H9 (cell line): ENCODE data around the gene ATG7. TPM values are rescaled to one million over a fixed set of nuclear protein-coding genes. Genes with fewer than 3 reads are reported as not detected.

Experiments
- DNase-seq: peaks from one replicate; pipeline ENCODE4 v3.0.0-alpha.2; 2017
- H2AFZ ChIP-seq: one replicate; pipeline ENCODE4 v1.6.1; 2013; ENCODE audit warnings: mild to moderate bottlenecking, low read length, control low read depth, moderate library complexity
- H2AK5ac ChIP-seq: 2 replicates; pipeline ENCODE4 v1.6.1; 2013; ENCODE audit warnings: low read length, control low read depth, mixed read lengths; ENCODE audit not compliant: insufficient read length
- H2BK120ac ChIP-seq: one replicate; pipeline ENCODE4 v1.6.1; 2013; ENCODE audit warnings: low read depth, mild to moderate bottlenecking, low read length, control low read depth, inconsistent platforms; ENCODE audit not compliant: poor library complexity, severe bottlenecking
- H2BK12ac ChIP-seq: 2 replicates; pipeline ENCODE4 v1.6.1; 2013; ENCODE audit warnings: low read length, control low read depth, mixed read lengths, low read depth; ENCODE audit not compliant: insufficient read length
- H2BK15ac ChIP-seq: 2 replicates; pipeline ENCODE4 v1.6.1; 2013; ENCODE audit warnings: low read depth, low read length, control low read depth
- H2BK20ac ChIP-seq: one replicate; pipeline ENCODE4 v1.6.1; 2013; ENCODE audit warnings: low read depth, mild to moderate bottlenecking, low read length, control low read depth, inconsistent platforms; ENCODE audit not compliant: poor library complexity, severe bottlenecking
- H2BK5ac ChIP-seq: 2 replicates; pipeline ENCODE4 v1.6.1; 2013; ENCODE audit warnings: low read length, control low read depth, mixed read lengths; ENCODE audit not compliant: insufficient read length
- H3K14ac ChIP-seq: 2 replicates; pipeline ENCODE4 v1.6.1; 2013; ENCODE audit warnings: low read length, control low read depth; ENCODE audit not compliant: insufficient read depth
- H3K18ac ChIP-seq: 2 replicates; pipeline ENCODE4 v1.6.1; 2013; ENCODE audit warnings: low read depth, mild to moderate bottlenecking, mixed read lengths, low read length, control low read depth; ENCODE audit not compliant: insufficient read length
- H3K23ac ChIP-seq: 2 replicates; pipeline ENCODE4 v1.6.1; 2013; ENCODE audit warnings: low read length, control low read depth, mixed read lengths, low read depth; ENCODE audit not compliant: insufficient read length
- H3K23me2 ChIP-seq: 2 replicates; pipeline ENCODE4 v1.6.1; 2013; ENCODE audit warnings: low read depth, mild to moderate bottlenecking, mixed read lengths, low read length, control low read depth; ENCODE audit not compliant: insufficient read length, poor library complexity, severe bottlenecking
- H3K27ac ChIP-seq: 2 replicates; pipeline ENCODE4 v1.5.1; 2013; ENCODE audit warnings: low read length, control low read depth, mixed read lengths, low read depth; ENCODE audit not compliant: insufficient read length
- H3K27me3 ChIP-seq: 2 replicates; pipeline ENCODE4 v1.6.1; 2013; ENCODE audit warnings: low read length, control low read depth, inconsistent platforms; ENCODE audit not compliant: insufficient read depth
- H3K4ac ChIP-seq: 2 replicates; pipeline ENCODE4 v1.6.1; 2013; ENCODE audit warnings: low read depth, mild to moderate bottlenecking, control low read depth, inconsistent platforms, low read length, moderate library complexity
- H3K4me1 ChIP-seq: 2 replicates; pipeline ENCODE4 v1.6.1; 2013; ENCODE audit warnings: low read length, control low read depth, inconsistent platforms; ENCODE audit not compliant: insufficient read depth
- H3K4me2 ChIP-seq: 2 replicates; pipeline ENCODE4 v1.6.1; 2013; ENCODE audit warnings: low read length, control low read depth, mixed read lengths; ENCODE audit not compliant: insufficient read length, insufficient read depth
- H3K56ac ChIP-seq: 2 replicates; pipeline ENCODE4 v1.6.1; 2013; ENCODE audit warnings: low read depth, mild to moderate bottlenecking, mixed read lengths, low read length, control low read depth; ENCODE audit not compliant: insufficient read length
- H3K79me1 ChIP-seq: 2 replicates; pipeline ENCODE4 v1.6.1; 2013; ENCODE audit warnings: low read depth, mild to moderate bottlenecking, moderate library complexity, low read length, control low read depth, inconsistent platforms; ENCODE audit not compliant: insufficient read depth, poor library complexity, severe bottlenecking
- H3K79me2 ChIP-seq: 2 replicates; pipeline ENCODE4 v1.6.1; 2013; ENCODE audit warnings: low read length, control low read depth, inconsistent platforms; ENCODE audit not compliant: insufficient read depth
- H3K9ac ChIP-seq: 2 replicates; pipeline ENCODE4 v1.6.1; 2013; ENCODE audit warnings: low read length, control low read depth, mixed read lengths; ENCODE audit not compliant: insufficient read length; ENCODE audit errors: extremely low read depth
- H3K9me3 ChIP-seq: one replicate; pipeline ENCODE4 v1.6.1; 2013; ENCODE audit warnings: low read depth, low read length, inconsistent platforms; ENCODE audit not compliant: control insufficient read depth
- H3T11ph ChIP-seq: one replicate; pipeline ENCODE4 v1.6.1; 2013; ENCODE audit warnings: mild to moderate bottlenecking, low read length, control low read depth, inconsistent platforms
- H4K20me1 ChIP-seq: one replicate; pipeline ENCODE4 v1.6.1; 2013; ENCODE audit not compliant: control insufficient read depth, insufficient read length, insufficient read depth
- H4K5ac ChIP-seq: 2 replicates; pipeline ENCODE4 v1.6.1; 2013; ENCODE audit warnings: low read depth, mild to moderate bottlenecking, mixed read lengths, low read length, control low read depth; ENCODE audit not compliant: insufficient read length
- H4K8ac ChIP-seq: replicated peaks from 2 replicates; pipeline ENCODE4 v1.6.1; 2013; ENCODE audit warnings: low read length, control low read depth, mixed read lengths, low read depth; ENCODE audit not compliant: insufficient read length
- H4K91ac ChIP-seq: 2 replicates; pipeline ENCODE4 v1.6.1; 2013; ENCODE audit warnings: low read depth, mild to moderate bottlenecking, moderate library complexity, mixed read lengths, low read length, control low read depth; ENCODE audit not compliant: insufficient read length
- H3K27ac Mint-ChIP-seq, 3 experiments: 2 replicates in 2 of 3; 3 replicates in 1 of 3; pipeline ENCODE4 v1.8.0; 2020 to 2021; ENCODE audit warnings: mixed read lengths in 3 of 3, mild to moderate bottlenecking in 1 of 3, moderate library complexity in 1 of 3
- H3K27me3 Mint-ChIP-seq: 2 replicates; pipeline ENCODE4 v1.8.0; 2021; ENCODE audit warnings: low read depth, mild to moderate bottlenecking, moderate library complexity, mixed read lengths
- H3K36me3 Mint-ChIP-seq, 3 experiments: 2 replicates in 2 of 3; 3 replicates in 1 of 3; pipeline ENCODE4 v1.8.0; 2020 to 2021; ENCODE audit warnings: low read depth in 3 of 3, mixed read lengths in 3 of 3; ENCODE audit not compliant: insufficient read depth in 1 of 3
- H3K4me1 Mint-ChIP-seq, 2 experiments: 2 replicates each; pipeline ENCODE4 v1.8.0; 2020; ENCODE audit warnings: mixed read lengths in 2 of 2
- H3K4me3 Mint-ChIP-seq, 2 experiments: 2 replicates in 1 of 2; 3 replicates in 1 of 2; pipeline ENCODE4 v1.8.0; 2020 to 2021; ENCODE audit warnings: mild to moderate bottlenecking in 2 of 2, mixed read lengths in 2 of 2, moderate library complexity in 1 of 2
- H3K9me3 Mint-ChIP-seq, 2 experiments: 2 replicates in 1 of 2; 3 replicates in 1 of 2; pipeline ENCODE4 v1.8.0; 2020; ENCODE audit warnings: mild to moderate bottlenecking in 2 of 2, mixed read lengths in 2 of 2, moderate library complexity in 1 of 2
- WGBS: extraction: QIAGEN DNeasy Blood & Tissue Kit; methylation state at CpG from one replicate; pipeline ENCODE4 v1.1.7; 2013; ENCODE audit warnings: missing lambda C conversion rate, low lambda C conversion rate, mixed read lengths; ENCODE audit not compliant: insufficient read length; ENCODE audit errors: extremely low coverage; 5-methylcytosine and 5-hydroxymethylcytosine counted together
- total RNA-seq: library from RNA; stranded (reverse); gene quantifications from 2 replicates; pipeline ENCODE4 v1.2.1, GENCODE V29; 2021
- TF ChIP-seq, protein P1 (sequence below): fragments of 200-600 bp; sonication (generic); conservative IDR thresholded peaks from 3 replicates; pipeline ENCODE4 v1.8.0; 2021; ENCODE audit warnings: antibody characterized with exemption, mild to moderate bottlenecking

ATG7 gene
- total RNA-seq, 1 experiment from 2014 or later = 17.9 TPM

- Histone ChIP-seq H4K5ac (no peak overlapping the region), H2BK5ac (no peak overlapping the region), H3K4ac (no peak overlapping the region), H3K9me3 (no peaks in the 10 kb centered on the region), H3K23ac (no peak overlapping the region), H4K20me1 (no peaks in the 10 kb centered on the region), H3K79me1 (no peaks in the 10 kb centered on the region), H3K9ac (no peak overlapping the region), H2BK12ac (no peak overlapping the region), H3K27ac (no peak overlapping the region), H2BK15ac (no peak overlapping the region), H3K14ac (no peak overlapping the region), H2AFZ (no peak overlapping the region), H2AK5ac (no peak overlapping the region), H3K56ac (no peak overlapping the region), H3K79me2 (no peaks in the 10 kb centered on the region), H3K27me3 (no peaks in the 10 kb centered on the region), H4K8ac (no peak overlapping the region), H4K91ac (no peak overlapping the region), H2BK120ac (no peak overlapping the region), H3K4me2 (no peak overlapping the region), H3K18ac (no peak overlapping the region), H2BK20ac (no peak overlapping the region), H3K4me1 (peaks cover 4% of the 10 kb centered on the region; the same call in 1 of the 2 replicates), H3T11ph (no peak overlapping the region), H3K23me2 (no peaks in the 10 kb centered on the region)
- Mint-ChIP-seq H3K27ac (no peak overlapping the region), H3K4me1 (peaks cover 16 to 18% of the 10 kb centered on the region in 2 experiments), H3K36me3 (peaks cover 8 to 22% (median 10%) of the 10 kb centered on the region in 3 experiments; a peak in 6 of 7 replicates), H3K27me3 (no peaks in the 10 kb centered on the region; the same call in 1 of the 2 replicates), H3K4me3 (no peak overlapping the region), H3K9me3 (peaks cover 12 to 19% of the 10 kb centered on the region in 2 experiments)
- no CpG with 5 or more reads among the region's 6 CpGs for WGBS
- TF ChIP-seq, protein P1, sequence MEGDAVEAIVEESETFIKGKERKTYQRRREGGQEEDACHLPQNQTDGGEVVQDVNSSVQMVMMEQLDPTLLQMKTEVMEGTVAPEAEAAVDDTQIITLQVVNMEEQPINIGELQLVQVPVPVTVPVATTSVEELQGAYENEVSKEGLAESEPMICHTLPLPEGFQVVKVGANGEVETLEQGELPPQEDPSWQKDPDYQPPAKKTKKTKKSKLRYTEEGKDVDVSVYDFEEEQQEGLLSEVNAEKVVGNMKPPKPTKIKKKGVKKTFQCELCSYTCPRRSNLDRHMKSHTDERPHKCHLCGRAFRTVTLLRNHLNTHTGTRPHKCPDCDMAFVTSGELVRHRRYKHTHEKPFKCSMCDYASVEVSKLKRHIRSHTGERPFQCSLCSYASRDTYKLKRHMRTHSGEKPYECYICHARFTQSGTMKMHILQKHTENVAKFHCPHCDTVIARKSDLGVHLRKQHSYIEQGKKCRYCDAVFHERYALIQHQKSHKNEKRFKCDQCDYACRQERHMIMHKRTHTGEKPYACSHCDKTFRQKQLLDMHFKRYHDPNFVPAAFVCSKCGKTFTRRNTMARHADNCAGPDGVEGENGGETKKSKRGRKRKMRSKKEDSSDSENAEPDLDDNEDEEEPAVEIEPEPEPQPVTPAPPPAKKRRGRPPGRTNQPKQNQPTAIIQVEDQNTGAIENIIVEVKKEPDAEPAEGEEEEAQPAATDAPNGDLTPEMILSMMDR = no peak
- no peak for DNase-seq
Observed at GRCh38 chr3:11494131-11494916, 222.1 kb downstream of the ATG7 start.
